GM23338 (cell line): ENCODE results near the gene PYURF. TPM values are rescaled to one million over a fixed set of nuclear protein-coding genes. Genes with fewer than 3 reads are reported as not detected.

Experiments
- ATAC-seq: fragments of 200-7000 bp; cut with Tn5 transposase; 3 replicates; pipeline ENCODE4 v1.9.1; 2020
- DNase-seq: peaks from one replicate; pipeline ENCODE4 v3.0.0-alpha.2; 2015; ENCODE audit warnings: low spot score
- H2AFZ ChIP-seq: fragments of 200-600 bp; sonication (generic); 2 replicates; pipeline ENCODE4 v1.8.0; 2016; ENCODE audit warnings: antibody characterized with exemption, mild to moderate bottlenecking, moderate library complexity
- H3F3A ChIP-seq: fragments of 200-600 bp; sonication (generic); replicated peaks from 2 replicates; pipeline ENCODE4 v1.8.0; 2017; ENCODE audit warnings: antibody characterized with exemption, mixed run types, low read depth
- H3K27ac ChIP-seq: fragments of 200-600 bp; sonication (generic); 2 replicates; pipeline ENCODE4 v1.6.1; 2016; ENCODE audit warnings: low read depth
- H3K27me3 ChIP-seq: fragments of 200-600 bp; sonication (generic); 2 replicates; pipeline ENCODE4 v1.8.0; 2016; ENCODE audit warnings: mild to moderate bottlenecking, mixed run types, moderate library complexity; ENCODE audit not compliant: insufficient read depth
- H3K36me3 ChIP-seq: fragments of 200-600 bp; sonication (generic); 2 replicates; pipeline ENCODE4 v1.8.0; 2016; ENCODE audit warnings: mild to moderate bottlenecking; ENCODE audit not compliant: insufficient read depth
- H3K4me1 ChIP-seq: fragments of 200-600 bp; sonication (generic); 2 replicates; pipeline ENCODE4 v1.8.0; 2016; ENCODE audit warnings: mild to moderate bottlenecking, moderate library complexity; ENCODE audit not compliant: insufficient read depth
- H3K4me2 ChIP-seq: fragments of 200-600 bp; sonication (generic); 2 replicates; pipeline ENCODE4 v1.7.1; 2017; ENCODE audit warnings: mixed run types
- H3K4me3 ChIP-seq: fragments of 200-600 bp; sonication (generic); 2 replicates; pipeline ENCODE4 v1.6.1; 2016; ENCODE audit warnings: mixed run types
- H3K79me2 ChIP-seq: fragments of 200-600 bp; sonication (generic); replicated peaks from 2 replicates; pipeline ENCODE4 v1.8.0; 2017; ENCODE audit warnings: mild to moderate bottlenecking; ENCODE audit not compliant: insufficient read depth
- H3K9me2 ChIP-seq: fragments of 200-600 bp; sonication (generic); 2 replicates; pipeline ENCODE4 v1.8.0; 2017; ENCODE audit not compliant: insufficient read depth
- H4K20me1 ChIP-seq: fragments of 200-600 bp; sonication (generic); replicated peaks from 2 replicates; pipeline ENCODE4 v1.8.0; 2017; ENCODE audit warnings: mild to moderate bottlenecking; ENCODE audit not compliant: insufficient read depth
- H3K27ac Mint-ChIP-seq: 2 replicates; pipeline ENCODE4 v1.8.0; 2020; ENCODE audit warnings: inconsistent platforms, mild to moderate bottlenecking, moderate library complexity, mixed read lengths
- H3K27me3 Mint-ChIP-seq: 3 replicates; pipeline ENCODE4 v1.8.0; 2022; ENCODE audit warnings: low read depth, mild to moderate bottlenecking, moderate library complexity, mixed read lengths, inconsistent platforms; ENCODE audit not compliant: insufficient read depth, poor library complexity
- H3K36me3 Mint-ChIP-seq: 3 replicates; pipeline ENCODE4 v1.8.0; 2021; ENCODE audit warnings: low read depth, mild to moderate bottlenecking, inconsistent platforms, moderate library complexity, mixed read lengths
- H3K4me1 Mint-ChIP-seq: 3 replicates; pipeline ENCODE4 v1.8.0; 2020; ENCODE audit warnings: mild to moderate bottlenecking, inconsistent platforms, mixed read lengths
- H3K4me3 Mint-ChIP-seq: 3 replicates; pipeline ENCODE4 v1.8.0; 2021; ENCODE audit warnings: moderate library complexity, mild to moderate bottlenecking, inconsistent platforms, mixed read lengths
- H3K9me3 Mint-ChIP-seq: 3 replicates; pipeline ENCODE4 v1.8.0; 2020; ENCODE audit warnings: moderate library complexity, mild to moderate bottlenecking, inconsistent platforms, mixed read lengths
- CREB1 ChIP-seq: fragments of 250-450 bp; sonication (Bioruptor Pico); IDR thresholded peaks from 2 replicates; pipeline ENCODE4 v1.5.0; 2020; ENCODE audit warnings: low read depth, mild to moderate bottlenecking, moderate library complexity
- ETS1 ChIP-seq: IDR thresholded peaks from 2 replicates; pipeline ENCODE4 v1.6.1; 2016; ENCODE audit warnings: antibody characterized with exemption
- JUNB ChIP-seq: IDR thresholded peaks from one replicate; pipeline ENCODE4 v1.6.1; 2016; ENCODE audit warnings: antibody characterized with exemption; ENCODE audit not compliant: unreplicated experiment
- POLR2AphosphoS5 ChIP-seq: IDR thresholded peaks from 2 replicates; pipeline ENCODE4 v1.6.1; 2016; ENCODE audit warnings: antibody characterized with exemption, low read depth
- REST ChIP-seq: IDR thresholded peaks from one replicate; pipeline ENCODE4 v1.6.1; 2018; ENCODE audit warnings: antibody characterized with exemption; ENCODE audit not compliant: unreplicated experiment
- STAT1 ChIP-seq: IDR thresholded peaks from one replicate; pipeline ENCODE4 v1.6.1; 2016; ENCODE audit warnings: antibody characterized with exemption; ENCODE audit not compliant: unreplicated experiment
- ZNF331 ChIP-seq: fragments of 250-450 bp; sonication (Bioruptor Pico); IDR thresholded peaks from 2 replicates; pipeline ENCODE4 v1.5.0; 2020; ENCODE audit warnings: low read depth, mild to moderate bottlenecking, moderate library complexity
- ZNF462 ChIP-seq: fragments of 250-450 bp; sonication (Bioruptor Pico); IDR thresholded peaks from 2 replicates; pipeline ENCODE4 v1.5.0; 2020; ENCODE audit warnings: mild to moderate bottlenecking, moderate library complexity
- polyA plus RNA-seq: library from polyadenylated mRNA; unstranded; fragments of >200 nt; fragmentation: Nextera tagmentation; extraction: Ambion mirVana; gene quantifications from 2 replicates; pipeline ENCODE4 v1.2.1, GENCODE V29; 2016
- total RNA-seq: library from RNA; depleted of rRNA; stranded (reverse); fragments of >200 nt; shearing (Covaris generic); gene quantifications from 2 replicates; pipeline ENCODE4 v1.2.3, GENCODE V29; 2014
- TF ChIP-seq, protein P1 (sequence below), 2 experiments: fragments of 200-600 bp in 1 of 2; sonication (generic) in 1 of 2; conservative IDR thresholded peaks; 2 replicates each; pipeline versions ENCODE4 v1.5.1 to v1.6.1; 2016 to 2017; ENCODE audit warnings: antibody characterized with exemption in 2 of 2, low read depth in 2 of 2, mild to moderate bottlenecking in 2 of 2, moderate library complexity in 1 of 2

PYURF gene
- total and polyA plus RNA-seq, 2 experiments from 2014 or later = 65.3 to 116 TPM

GRCh38 chr4:88511236-88511635 lies 12.3 kb downstream of the PYURF start:
- no peak overlapping the region for H3K4me3 ChIP-seq
- no peaks in the 10 kb centered on the region for H3K36me3 ChIP-seq
- no peak overlapping the region for H3K27ac ChIP-seq
- no peak overlapping the region for H3K4me3 Mint-ChIP-seq
- no peaks in the 10 kb centered on the region for H3K4me1 ChIP-seq
- ATAC-seq (no peak), DNase-seq (no peak)
- H4K20me1 ChIP-seq = no peaks in the 10 kb centered on the region
- no peaks in the 10 kb centered on the region for H3K9me2 ChIP-seq
- H3K27me3 ChIP-seq = no peaks in the 10 kb centered on the region
- H3K27me3 Mint-ChIP-seq = peaks cover 2% of the 10 kb centered on the region
- H3K36me3 Mint-ChIP-seq = no peaks in the 10 kb centered on the region
- H3K4me1 Mint-ChIP-seq = no peaks in the 10 kb centered on the region
- H3F3A ChIP-seq = no peaks in the 10 kb centered on the region
- TF ChIP-seq REST (no peak), CREB1 (CRISPR knock-in tag) (no peak), POLR2AphosphoS5 (no peak), ZNF331 (CRISPR knock-in tag) (no peak), JUNB (no peak), STAT1 (no peak), ETS1 (no peak), ZNF462 (no peak)
- TF ChIP-seq, protein P1, sequence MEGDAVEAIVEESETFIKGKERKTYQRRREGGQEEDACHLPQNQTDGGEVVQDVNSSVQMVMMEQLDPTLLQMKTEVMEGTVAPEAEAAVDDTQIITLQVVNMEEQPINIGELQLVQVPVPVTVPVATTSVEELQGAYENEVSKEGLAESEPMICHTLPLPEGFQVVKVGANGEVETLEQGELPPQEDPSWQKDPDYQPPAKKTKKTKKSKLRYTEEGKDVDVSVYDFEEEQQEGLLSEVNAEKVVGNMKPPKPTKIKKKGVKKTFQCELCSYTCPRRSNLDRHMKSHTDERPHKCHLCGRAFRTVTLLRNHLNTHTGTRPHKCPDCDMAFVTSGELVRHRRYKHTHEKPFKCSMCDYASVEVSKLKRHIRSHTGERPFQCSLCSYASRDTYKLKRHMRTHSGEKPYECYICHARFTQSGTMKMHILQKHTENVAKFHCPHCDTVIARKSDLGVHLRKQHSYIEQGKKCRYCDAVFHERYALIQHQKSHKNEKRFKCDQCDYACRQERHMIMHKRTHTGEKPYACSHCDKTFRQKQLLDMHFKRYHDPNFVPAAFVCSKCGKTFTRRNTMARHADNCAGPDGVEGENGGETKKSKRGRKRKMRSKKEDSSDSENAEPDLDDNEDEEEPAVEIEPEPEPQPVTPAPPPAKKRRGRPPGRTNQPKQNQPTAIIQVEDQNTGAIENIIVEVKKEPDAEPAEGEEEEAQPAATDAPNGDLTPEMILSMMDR (conservative IDR thresholded peaks at IDR 0.05; ENCODE audit: low read depth in 2 of 2) = no peak
- no peaks in the 10 kb centered on the region; the same call in 2 of the 3 replicates for H3K9me3 Mint-ChIP-seq
- no peak overlapping the region for H2AFZ ChIP-seq
- H3K4me2 ChIP-seq = no peak overlapping the region
- H3K79me2 ChIP-seq = no peaks in the 10 kb centered on the region
- H3K27ac Mint-ChIP-seq = no peak overlapping the region
